Endothelial cell of umbilical vein (primary cell): Measurements from ENCODE around the gene LAPTM4A. TPM values are rescaled to one million over a fixed set of nuclear protein-coding genes. Genes with fewer than 3 reads are reported as not detected.

ENCODE experiments used
- BruUV-seq: library from RNA; stranded (reverse); fragments of 400-500 nt; replicated peaks from 2 replicates; lab custom pipeline; 2021; lab: Mats Ljungman, UMichigan
- CTCF ChIA-PET: fragments of 300-600, 350-600 bp; sonication (Branson Sonifier 250); formaldehyde crosslinking; loops from one replicate; lab custom pipeline; 2021; ENCODE audit warnings: antibody characterized with exemption, inconsistent platforms; lab: Charles Lee
- POLR2A ChIA-PET: fragments of 300-600, 350-600 bp; sonication (Branson Sonifier 250); formaldehyde crosslinking; loops from one replicate; lab custom pipeline; 2021; ENCODE audit warnings: antibody characterized with exemption, inconsistent platforms; lab: Charles Lee
- DNase-seq: peaks from one replicate; pipeline ENCODE4 v3.0.0-alpha.2; 2011; ENCODE audit warnings: low read depth, low spot score
- FAIRE-seq: peaks from 2 replicates; lab custom pipeline; 2011; peaks lifted over from hg19 to GRCh38; lab: Jason Lieb, UNC
- H2AFZ ChIP-seq: 2 replicates; pipeline ENCODE4 v1.6.0; 2012; ENCODE audit warnings: low read depth, low read length, control low read depth, inconsistent platforms
- H3K27ac ChIP-seq: 2 replicates; pipeline ENCODE4 v1.5.1; 2011; ENCODE audit warnings: low read depth, mild to moderate bottlenecking, control low read depth, low read length, moderate library complexity; ENCODE audit not compliant: insufficient read depth
- H3K27me3 ChIP-seq, 2 experiments: 2 replicates each; pipeline versions ENCODE4 v1.6.0 to v1.6.1; 2011; ENCODE audit warnings: low read length in 2 of 2, mixed read lengths in 1 of 2; ENCODE audit not compliant: control insufficient read depth in 2 of 2, insufficient read depth in 2 of 2
- H3K36me3 ChIP-seq, 2 experiments: 2 replicates in 1 of 2; 3 replicates in 1 of 2; pipeline ENCODE4 v1.5.1; 2011; ENCODE audit warnings: low read length in 2 of 2, mild to moderate bottlenecking in 1 of 2, moderate library complexity in 1 of 2; ENCODE audit not compliant: control insufficient read depth in 2 of 2, insufficient read depth in 2 of 2; ENCODE audit errors: extremely low read depth in 1 of 2
- H3K4me1 ChIP-seq: 3 replicates; pipeline ENCODE4 v1.5.1; 2011; ENCODE audit warnings: mild to moderate bottlenecking, low read length; ENCODE audit not compliant: control insufficient read depth, insufficient read depth; ENCODE audit errors: extremely low read depth
- H3K4me2 ChIP-seq: 2 replicates; pipeline ENCODE4 v1.6.1; 2011; ENCODE audit warnings: low read length, control low read depth, mixed read lengths; ENCODE audit not compliant: insufficient read depth
- H3K4me3 ChIP-seq, 3 experiments: fragments of 200-600 bp in 1 of 3; sonication (generic), shearing (Covaris generic) in 1 of 3; replicated peaks in 1 of 3; 2 replicates each; pipeline ENCODE4 v1.5.1; 2011 to 2016; ENCODE audit warnings: control low read depth in 3 of 3, low read length in 3 of 3, mild to moderate bottlenecking in 2 of 3, inconsistent platforms in 1 of 3, low read depth in 1 of 3, moderate library complexity in 1 of 3; ENCODE audit not compliant: insufficient read depth in 1 of 3
- H3K79me2 ChIP-seq: 2 replicates; pipeline ENCODE4 v1.6.0; 2012; ENCODE audit warnings: low read length, inconsistent platforms; ENCODE audit not compliant: control insufficient read depth, insufficient read depth
- H3K9ac ChIP-seq: replicated peaks from 2 replicates; pipeline ENCODE3; 2011; ENCODE audit warnings: low read length, control low read depth; ENCODE audit not compliant: insufficient read depth; ENCODE audit errors: extremely low read depth
- H3K9me1 ChIP-seq: replicated peaks from 3 replicates; pipeline ENCODE4 v1.6.0; 2011; ENCODE audit warnings: mild to moderate bottlenecking, low read length; ENCODE audit not compliant: control insufficient read depth, insufficient read depth; ENCODE audit errors: extremely low read depth
- H3K9me3 ChIP-seq: replicated peaks from 2 replicates; pipeline ENCODE4 v1.5.1; 2012; ENCODE audit warnings: low read length, inconsistent platforms; ENCODE audit not compliant: control insufficient read depth, insufficient read depth
- H4K20me1 ChIP-seq: replicated peaks from 2 replicates; pipeline ENCODE3; 2011; ENCODE audit warnings: mild to moderate bottlenecking, low read length; ENCODE audit not compliant: control insufficient read depth, insufficient read depth; ENCODE audit errors: extremely low read depth
- EZH2 ChIP-seq: IDR thresholded peaks from 2 replicates; pipeline ENCODE4 v1.6.1; 2012; ENCODE audit warnings: borderline replicate concordance, low read depth, mild to moderate bottlenecking, moderate library complexity, low read length, inconsistent platforms; ENCODE audit not compliant: severe bottlenecking
- FOS ChIP-seq: IDR thresholded peaks from 2 replicates; pipeline ENCODE4 v1.6.1; 2011; ENCODE audit warnings: mild to moderate bottlenecking, low read length, moderate library complexity, borderline replicate concordance; ENCODE audit not compliant: insufficient read depth
- GATA2 ChIP-seq: IDR thresholded peaks from 2 replicates; pipeline ENCODE4 v1.7.0; 2011; ENCODE audit warnings: low read depth, mild to moderate bottlenecking, moderate library complexity, mixed read lengths, low read length; ENCODE audit not compliant: insufficient read length, insufficient read depth
- JUN ChIP-seq: IDR thresholded peaks from 2 replicates; pipeline ENCODE4 v1.6.1; 2011; ENCODE audit warnings: borderline replicate concordance, low read depth; ENCODE audit not compliant: insufficient read length, insufficient read depth
- MYC ChIP-seq: IDR thresholded peaks from one replicate; pipeline ENCODE4 v1.6.1; 2011; ENCODE audit warnings: mild to moderate bottlenecking, low read depth, low read length
- POLR2A ChIP-seq: IDR thresholded peaks from 2 replicates; pipeline ENCODE4 v1.6.1; 2012; ENCODE audit warnings: low read depth, mild to moderate bottlenecking, control low read depth, low read length
- POLR2AphosphoS5 ChIP-seq: IDR thresholded peaks from 2 replicates; pipeline ENCODE4 v1.6.1; 2012; ENCODE audit warnings: low read depth, mild to moderate bottlenecking, control low read depth, low read length, moderate library complexity; ENCODE audit not compliant: insufficient read depth
- dilution Hi-C: fragments of 300-500 bp; cut with MboI; formaldehyde crosslinking; loops from one replicate; pipeline ENCODE4 v1.15.0; 2019; ENCODE audit warnings: low sequenced_read_pairs; ENCODE audit not compliant: extremely low pct_ligation_motif_present
- intact Hi-C: fragments of 100-400 bp; cut with micrococcal nuclease; formaldehyde crosslinking; loops from one replicate; pipeline ENCODE4 v1.10.0; 2022
- polyA plus RNA-seq, 4 experiments: library from polyadenylated mRNA; depleted of rRNA in 3 of 4; stranded (reverse) in 3 of 4; unstranded in 1 of 4; fragments of >200 nt; gene quantifications; 2 replicates each; pipeline versions ENCODE4 v1.2.1 to v1.2.3, GENCODE V29; 2011 to 2012; ENCODE audit warnings: missing spikeins in 1 of 4
- total RNA-seq: library from RNA; stranded (reverse); gene quantifications from 2 replicates; pipeline ENCODE4 v1.2.3, GENCODE V29; 2021
- TF ChIP-seq, protein P1 (sequence below): IDR thresholded peaks from 2 replicates; pipeline ENCODE4 v1.6.1; 2011; ENCODE audit not compliant: insufficient read depth, insufficient read length
- TF ChIP-seq, protein P2 (sequence below), 2 donors: IDR thresholded peaks; 1 replicate in 1 of 2; 2 replicates in 1 of 2; pipeline ENCODE4 v1.5.1; 2011; ENCODE audit warnings: low read length in 2 of 2, mild to moderate bottlenecking in 2 of 2, moderate library complexity in 2 of 2, control low read depth in 1 of 2, inconsistent platforms in 1 of 2, low read depth in 1 of 2; ENCODE audit not compliant: insufficient read depth in 1 of 2; ENCODE audit errors: extremely low read depth in 1 of 2

The LAPTM4A gene
- total and polyA plus RNA-seq, 2 donors (not counting 3 experiments of a cell fraction or from before 2014, with no cell fraction given), result 155 to 427 TPM

- peaks cover 84% of the 10 kb centered on the region for H3K79me2 ChIP-seq
- H2AFZ ChIP-seq, result no peak overlapping the region
- dilution Hi-C loops (no loop called here), intact Hi-C loops (no loop called here)
- H3K4me1 ChIP-seq, result peaks cover 49% of the 10 kb centered on the region
- no peaks in the 10 kb centered on the region for H3K27me3 ChIP-seq
- no peaks in the 10 kb centered on the region for H3K9me1 ChIP-seq
- H3K4me2 ChIP-seq, result no peak overlapping the region
- BruUV-seq, result no TSS peak
- H3K9ac ChIP-seq, result no peak overlapping the region
- CTCF ChIA-PET, result interaction anchor here (2.4 to 12.6 kb wide), 2 partner anchors 29 to 50 kb away, joined by 7 to 146 read pairs; no protein-coding TSS in a partner anchor
- FAIRE-seq (no peak), DNase-seq (no peak)
- H3K9me3 ChIP-seq, result no peaks in the 10 kb centered on the region
- peaks cover 2% of the 10 kb centered on the region for H4K20me1 ChIP-seq
- POLR2A ChIA-PET, result no interaction called here
- H3K27ac ChIP-seq, result no peak overlapping the region
- H3K36me3 ChIP-seq, result no peaks in the 10 kb centered on the region
- no peak overlapping the region for H3K4me3 ChIP-seq
- TF ChIP-seq GATA2 (no peak), JUN (no peak), MYC (no peak), FOS (no peak), EZH2 (no peak), POLR2A (no peak), POLR2AphosphoS5 (no peak)
- TF ChIP-seq, protein P1, sequence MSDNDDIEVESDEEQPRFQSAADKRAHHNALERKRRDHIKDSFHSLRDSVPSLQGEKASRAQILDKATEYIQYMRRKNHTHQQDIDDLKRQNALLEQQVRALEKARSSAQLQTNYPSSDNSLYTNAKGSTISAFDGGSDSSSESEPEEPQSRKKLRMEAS, result no peak
- TF ChIP-seq, protein P2, sequence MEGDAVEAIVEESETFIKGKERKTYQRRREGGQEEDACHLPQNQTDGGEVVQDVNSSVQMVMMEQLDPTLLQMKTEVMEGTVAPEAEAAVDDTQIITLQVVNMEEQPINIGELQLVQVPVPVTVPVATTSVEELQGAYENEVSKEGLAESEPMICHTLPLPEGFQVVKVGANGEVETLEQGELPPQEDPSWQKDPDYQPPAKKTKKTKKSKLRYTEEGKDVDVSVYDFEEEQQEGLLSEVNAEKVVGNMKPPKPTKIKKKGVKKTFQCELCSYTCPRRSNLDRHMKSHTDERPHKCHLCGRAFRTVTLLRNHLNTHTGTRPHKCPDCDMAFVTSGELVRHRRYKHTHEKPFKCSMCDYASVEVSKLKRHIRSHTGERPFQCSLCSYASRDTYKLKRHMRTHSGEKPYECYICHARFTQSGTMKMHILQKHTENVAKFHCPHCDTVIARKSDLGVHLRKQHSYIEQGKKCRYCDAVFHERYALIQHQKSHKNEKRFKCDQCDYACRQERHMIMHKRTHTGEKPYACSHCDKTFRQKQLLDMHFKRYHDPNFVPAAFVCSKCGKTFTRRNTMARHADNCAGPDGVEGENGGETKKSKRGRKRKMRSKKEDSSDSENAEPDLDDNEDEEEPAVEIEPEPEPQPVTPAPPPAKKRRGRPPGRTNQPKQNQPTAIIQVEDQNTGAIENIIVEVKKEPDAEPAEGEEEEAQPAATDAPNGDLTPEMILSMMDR (IDR thresholded peaks at IDR 0.05; ENCODE audit: extremely low read depth in 1 of 2, insufficient read depth in 1 of 2, low read depth in 1 of 2, low read length in 2 of 2), result no peak
Measured at GRCh38 chr2:20044778-20045177, 6.7 kb downstream of the LAPTM4A start.
